Measurements from ENCODE around the gene ZCCHC10.
A peak's percentile ranks its signal among the peaks of the same experiment; 100 is the strongest.
"Not testable (repeated sequence)": the region's sequence is repeated elsewhere in the genome, so short reads cannot be mapped to it uniquely, and the experiment has no call there.

ZCCHC10 gene

GRCh38 chr5:133025804-133026663 lies at the start of gene ZCCHC10:
Gene ZCCHC10, minus strand, starts transcription at chr5:133026549. Its CDS starts 12 bp downstream, at chr5:133026537.
- DNase-seq (ENCODE audit: low spot score) = peak; percentile 94

GRCh38 chr5:133075572-133076536 lies 49.5 kb upstream of the ZCCHC10 start:
- no peak for DNase-seq (ENCODE audit: low spot score)

GRCh38 chr5:133072021-133072420 lies 45.7 kb upstream of the ZCCHC10 start:
- DNase-seq (ENCODE audit: low spot score) = no peak

GRCh38 chr5:133066045-133066444 lies 39.7 kb upstream of the ZCCHC10 start:
- no peak for DNase-seq (ENCODE audit: low spot score)

GRCh38 chr5:133065471-133065870 lies 39.1 kb upstream of the ZCCHC10 start:
- no peak for DNase-seq (ENCODE audit: low spot score)

GRCh38 chr5:133063965-133064364 lies 37.6 kb upstream of the ZCCHC10 start:
- DNase-seq (ENCODE audit: low spot score) = no peak

GRCh38 chr5:133062276-133062675 lies 35.9 kb upstream of the ZCCHC10 start:
- no peak for DNase-seq (ENCODE audit: low spot score)

GRCh38 chr5:133059621-133060020 lies 33.3 kb upstream of the ZCCHC10 start:
- no peak for DNase-seq (ENCODE audit: low spot score)

GRCh38 chr5:133056891-133057290 lies 30.5 kb upstream of the ZCCHC10 start:
- DNase-seq (ENCODE audit: low spot score) = no peak

GRCh38 chr5:133054697-133055471 lies 28.5 kb upstream of the ZCCHC10 start:
- DNase-seq (ENCODE audit: low spot score) = no peak

GRCh38 chr5:133053448-133053847 lies 27.1 kb upstream of the ZCCHC10 start:
- no peak for DNase-seq (ENCODE audit: low spot score)

GRCh38 chr5:133052317-133053175 lies 26.2 kb upstream of the ZCCHC10 start:
- DNase-seq (ENCODE audit: low spot score) = peak; percentile 58

GRCh38 chr5:133051542-133052316 lies 25.4 kb upstream of the ZCCHC10 start, which contains the start of gene HSPA4:
Gene HSPA4, plus strand, starts transcription at chr5:133052013. Its CDS starts 238 bp downstream, at chr5:133052251.
- DNase-seq (ENCODE audit: low spot score) = peak; percentile 96

- peak; percentile 9 for DNase-seq (ENCODE audit: low spot score)
Observed at GRCh38 chr5:133051061-133051541, 24.8 kb upstream of the ZCCHC10 start.

GRCh38 chr5:133050521-133050920 lies 24.2 kb upstream of the ZCCHC10 start:
- DNase-seq (ENCODE audit: low spot score) = no peak

GRCh38 chr5:133049726-133050048 lies 23.3 kb upstream of the ZCCHC10 start:
- DNase-seq (ENCODE audit: low spot score) = no peak

GRCh38 chr5:133048993-133049725 lies 22.8 kb upstream of the ZCCHC10 start:
- no peak for DNase-seq (ENCODE audit: low spot score)

GRCh38 chr5:133047404-133047803 lies 21.1 kb upstream of the ZCCHC10 start:
- no peak for DNase-seq (ENCODE audit: low spot score)

GRCh38 chr5:133046560-133046959 lies 20.2 kb upstream of the ZCCHC10 start:
- not testable (repeated sequence) for DNase-seq (ENCODE audit: low spot score)

All from germinal center (tissue), 1 donor.